IMR-90 (cell line): ENCODE results near the gene PIEZO1. TPM values are rescaled to one million over a fixed set of nuclear protein-coding genes. Genes with fewer than 3 reads are reported as not detected.

Source experiments
- ATAC-seq: fragments of 200-7000 bp; cut with Tn5 transposase; 2 replicates; pipeline ENCODE4 v1.9.1; 2020; ENCODE audit warnings: low read depth, mild to moderate bottlenecking, moderate library complexity
- BruUV-seq: library from RNA; stranded (reverse); fragments of 400-500 nt; replicated peaks from 2 replicates; lab custom pipeline; 2021; lab: Mats Ljungman, UMichigan
- CTCF ChIA-PET: fragments of 300-600 bp; formaldehyde crosslinking; extraction: SDS; loops from one replicate; lab custom pipeline; 2021; ENCODE audit warnings: antibody characterized with exemption; lab: Yijun Ruan, JAX
- POLR2A ChIA-PET: fragments of 300-600 bp; sonication (Branson Sonifier 250); formaldehyde crosslinking; loops from one replicate; lab custom pipeline; 2022; ENCODE audit warnings: antibody characterized with exemption; ENCODE audit not compliant: unreplicated experiment; lab: Charles Lee
- DNase-seq: peaks from one replicate; pipeline ENCODE4 v3.0.0; 2013
- H2AFZ ChIP-seq: replicated peaks from 2 replicates; pipeline ENCODE3; 2013; ENCODE audit warnings: low read length, mild to moderate bottlenecking; ENCODE audit not compliant: poor library complexity
- H2AK5ac ChIP-seq: 2 replicates; pipeline ENCODE4 v1.6.1; 2013; ENCODE audit warnings: low read depth, low read length, inconsistent platforms
- H2AK9ac ChIP-seq: replicated peaks from 2 replicates; pipeline ENCODE3; 2013; ENCODE audit warnings: mild to moderate bottlenecking, low read depth, low read length, moderate library complexity; ENCODE audit not compliant: poor library complexity
- H2BK120ac ChIP-seq: 2 replicates; pipeline ENCODE4 v1.6.1; 2013; ENCODE audit warnings: low read depth, low read length, inconsistent platforms
- H2BK15ac ChIP-seq: 3 replicates; pipeline ENCODE4 v1.6.1; 2013; ENCODE audit warnings: low read depth, low read length, inconsistent platforms
- H2BK20ac ChIP-seq: 2 replicates; pipeline ENCODE4 v1.6.1; 2013; ENCODE audit warnings: low read depth, mild to moderate bottlenecking, inconsistent platforms, low read length, moderate library complexity
- H2BK5ac ChIP-seq: 2 replicates; pipeline ENCODE4 v1.6.1; 2013; ENCODE audit warnings: mild to moderate bottlenecking, low read depth, low read length, inconsistent platforms; ENCODE audit not compliant: poor library complexity, severe bottlenecking
- H3K14ac ChIP-seq: replicated peaks from 2 replicates; pipeline ENCODE4 v1.6.1; 2013; ENCODE audit warnings: low read depth, low read length, inconsistent platforms
- H3K18ac ChIP-seq: 2 replicates; pipeline ENCODE4 v1.6.1; 2013; ENCODE audit warnings: low read depth, low read length, control low read depth
- H3K23ac ChIP-seq: 2 replicates; pipeline ENCODE4 v1.6.1; 2013; ENCODE audit warnings: low read depth, low read length, inconsistent platforms
- H3K27ac ChIP-seq: 2 replicates; pipeline ENCODE4 v1.5.1; 2013; ENCODE audit warnings: mild to moderate bottlenecking, control low read depth, low read length; ENCODE audit not compliant: insufficient read depth
- H3K27me3 ChIP-seq: 2 replicates; pipeline ENCODE4 v1.6.1; 2013; ENCODE audit warnings: low read length; ENCODE audit not compliant: control insufficient read depth, insufficient read depth
- H3K36me3 ChIP-seq: 2 replicates; pipeline ENCODE4 v1.6.1; 2013; ENCODE audit warnings: low read length, mixed read lengths; ENCODE audit not compliant: control insufficient read depth, insufficient read depth
- H3K4ac ChIP-seq: 2 replicates; pipeline ENCODE4 v1.6.1; 2013; ENCODE audit warnings: low read depth, low read length, inconsistent platforms
- H3K4me1 ChIP-seq: 2 replicates; pipeline ENCODE4 v1.6.1; 2013; ENCODE audit warnings: low read length, mixed read lengths; ENCODE audit not compliant: control insufficient read depth, insufficient read depth
- H3K4me2 ChIP-seq: 2 replicates; pipeline ENCODE4 v1.6.1; 2013; ENCODE audit warnings: low read depth, mild to moderate bottlenecking, control low read depth, low read length, moderate library complexity
- H3K4me3 ChIP-seq: 2 replicates; pipeline ENCODE4 v1.5.1; 2013; ENCODE audit warnings: low read depth, mild to moderate bottlenecking, control low read depth, low read length, moderate library complexity; ENCODE audit not compliant: insufficient read depth
- H3K56ac ChIP-seq: 2 replicates; pipeline ENCODE4 v1.6.1; 2013; ENCODE audit warnings: low read length, inconsistent platforms; ENCODE audit not compliant: insufficient read depth; ENCODE audit errors: extremely low read depth
- H3K79me1 ChIP-seq, 2 experiments: 2 replicates each; pipeline ENCODE4 v1.6.1; 2013; ENCODE audit warnings: low read length in 2 of 2, inconsistent platforms in 1 of 2, low read depth in 1 of 2
- H3K9ac ChIP-seq: 2 replicates; pipeline ENCODE4 v1.6.1; 2013; ENCODE audit warnings: low read depth, low read length, control low read depth
- H3K9me1 ChIP-seq: 2 replicates; pipeline ENCODE4 v1.6.1; 2013; ENCODE audit warnings: low read length, inconsistent platforms; ENCODE audit not compliant: insufficient read depth
- H3K9me3 ChIP-seq: 2 replicates; pipeline ENCODE4 v1.6.1; 2013; ENCODE audit warnings: low read length; ENCODE audit not compliant: control insufficient read depth, insufficient read depth
- H4K20me1 ChIP-seq: 2 replicates; pipeline ENCODE4 v1.6.1; 2013; ENCODE audit warnings: low read length, inconsistent platforms; ENCODE audit not compliant: insufficient read depth
- H4K5ac ChIP-seq: 2 replicates; pipeline ENCODE4 v1.6.1; 2013; ENCODE audit warnings: mild to moderate bottlenecking, low read depth, low read length, control low read depth
- H4K8ac ChIP-seq, 2 experiments: 2 replicates each; pipeline ENCODE4 v1.6.1; 2013; ENCODE audit warnings: low read depth in 2 of 2, low read length in 2 of 2, control low read depth in 1 of 2, inconsistent platforms in 1 of 2
- H4K91ac ChIP-seq: 2 replicates; pipeline ENCODE4 v1.6.1; 2013; ENCODE audit warnings: low read depth, low read length, inconsistent platforms; ENCODE audit not compliant: insufficient read depth
- BHLHE40 ChIP-seq: fragments of 150-350 bp; IDR thresholded peaks from 2 replicates; pipeline ENCODE4 v1.6.1; 2016; ENCODE audit warnings: mild to moderate bottlenecking, low read depth, low read length
- CEBPB ChIP-seq: IDR thresholded peaks from 2 replicates; pipeline ENCODE4 v1.6.1; 2012; ENCODE audit warnings: low read depth, low read length, improper control_type of control experiment
- CTCF ChIP-seq: conservative IDR thresholded peaks from 2 replicates; pipeline ENCODE4 v1.5.1; 2012; ENCODE audit warnings: mild to moderate bottlenecking, low read depth, low read length, improper control_type of control experiment
- ELK1 ChIP-seq: fragments of 150-350 bp; IDR thresholded peaks from 2 replicates; pipeline ENCODE4 v1.6.1; 2016; ENCODE audit warnings: low read depth, mild to moderate bottlenecking, low read length, moderate library complexity, borderline replicate concordance
- MAFK ChIP-seq: IDR thresholded peaks from 2 replicates; pipeline ENCODE4 v1.6.1; 2012; ENCODE audit warnings: low read depth, low read length, improper control_type of control experiment
- MAZ ChIP-seq: IDR thresholded peaks from 2 replicates; pipeline ENCODE4 v1.6.1; 2012; ENCODE audit warnings: low read depth, mild to moderate bottlenecking, low read length, improper control_type of control experiment, moderate library complexity, borderline replicate concordance
- NFE2L2 ChIP-seq: fragments of 150-350 bp; IDR thresholded peaks from 2 replicates; pipeline ENCODE4 v1.6.1; 2016; ENCODE audit warnings: low read depth, mild to moderate bottlenecking, low read length
- RAD21 ChIP-seq: IDR thresholded peaks from 2 replicates; pipeline ENCODE4 v1.6.1; 2012; ENCODE audit warnings: low read length, improper control_type of control experiment
- RCOR1 ChIP-seq: IDR thresholded peaks from 2 replicates; pipeline ENCODE4 v1.6.1; 2012; ENCODE audit warnings: mild to moderate bottlenecking, low read length, improper control_type of control experiment; ENCODE audit not compliant: insufficient replicate concordance
- SMC3 ChIP-seq: fragments of 150-350 bp; IDR thresholded peaks from 2 replicates; pipeline ENCODE4 v1.6.1; 2016; ENCODE audit warnings: low read depth, mild to moderate bottlenecking, antibody characterized with exemption, low read length, moderate library complexity
- USF2 ChIP-seq: fragments of 150-350 bp; IDR thresholded peaks from 2 replicates; pipeline ENCODE4 v1.6.1; 2017; ENCODE audit warnings: mild to moderate bottlenecking, antibody characterized with exemption, low read length, low read depth
- WGBS, 2 experiments: methylation state at CpG; one replicate each; pipeline versions ENCODE4 v1.1.5 to v1.1.7; 2013; ENCODE audit warnings: missing lambda C conversion rate in 2 of 2; ENCODE audit not compliant: insufficient read length in 1 of 2; ENCODE audit errors: extremely low coverage in 2 of 2; 5-methylcytosine and 5-hydroxymethylcytosine counted together
- dilution Hi-C: fragments of 300-500 bp; cut with HindIII; formaldehyde crosslinking; loops from one replicate; pipeline ENCODE4 v1.14.3; 2018; ENCODE audit warnings: low sequenced_read_pairs; ENCODE audit not compliant: unreplicated experiment
- in situ Hi-C: fragments of 300-500 bp; cut with MboI; formaldehyde crosslinking; loops from 3 replicates; pipeline ENCODE4 v1.14.3; 2019; ENCODE audit warnings: low sequenced_read_pairs, inconsistent platforms, mixed read lengths
- intact Hi-C: fragments of 100-400 bp; cut with micrococcal nuclease; formaldehyde crosslinking; loops from 2 replicates; pipeline ENCODE4 v1.10.0; 2022
- polyA plus RNA-seq, 3 experiments: library from polyadenylated mRNA; depleted of rRNA; stranded (reverse); fragments of >200 nt; gene quantifications; 2 replicates each; pipeline ENCODE4 v1.2.3, GENCODE V29; 2012; ENCODE audit warnings: low replicate concordance in 1 of 3
- total RNA-seq: library from RNA; depleted of rRNA; stranded (reverse); fragments of >200 nt; gene quantifications from 2 replicates; pipeline ENCODE4 v1.2.3, GENCODE V29; 2012

Gene PIEZO1
- total and polyA plus RNA-seq, 2 of the 4 experiments (the other 2 are of a cell fraction): 36.2 to 372 TPM

GRCh38 chr16:88732961-88733294 lies 52.1 kb downstream of the PIEZO1 start:
- H3K36me3 ChIP-seq: peaks cover 64% of the 10 kb centered on the region
- no peak overlapping the region for H4K91ac ChIP-seq
- no peak overlapping the region for H3K56ac ChIP-seq
- H2BK15ac ChIP-seq: no peak overlapping the region
- DNase-seq (no peak), ATAC-seq (no peak)
- no peaks in the 10 kb centered on the region for H3K27me3 ChIP-seq
- H2AK9ac ChIP-seq: no peak overlapping the region
- H3K27ac ChIP-seq: no peak overlapping the region
- no peak overlapping the region for H3K9ac ChIP-seq
- TF ChIP-seq SMC3: no peak
- no peak for TF ChIP-seq RCOR1
- no peak for TF ChIP-seq NFE2L2
- no peak for TF ChIP-seq CEBPB
- no peak for TF ChIP-seq RAD21
- no peak for TF ChIP-seq MAFK
- no peak for TF ChIP-seq ELK1
- no peak for TF ChIP-seq MAZ
- no peak for TF ChIP-seq USF2
- TF ChIP-seq CTCF: no peak
- TF ChIP-seq BHLHE40: no peak
- no peak overlapping the region for H3K4me2 ChIP-seq
- no peak overlapping the region for H2AK5ac ChIP-seq
- no peak overlapping the region for H2BK120ac ChIP-seq
- POLR2A ChIA-PET: no interaction called here
- no peak overlapping the region for H4K8ac ChIP-seq
- peaks cover 52% of the 10 kb centered on the region for H4K20me1 ChIP-seq
- H3K4ac ChIP-seq: no peak overlapping the region
- WGBS, 2 experiments: 98% methylated on average over 7 of the region's 13 CpGs; no CpG with 5 or more reads in 1 of the 2 experiments
- BruUV-seq: no TSS peak
- H3K9me1 ChIP-seq: no peaks in the 10 kb centered on the region; the same call in 1 of the 2 replicates
- H3K4me1 ChIP-seq: no peaks in the 10 kb centered on the region
- CTCF ChIA-PET: no interaction called here
- intact Hi-C loops: no loop called here
- H3K4me3 ChIP-seq: no peak overlapping the region
- no peak overlapping the region for H2AFZ ChIP-seq
- no peak overlapping the region for H2BK20ac ChIP-seq
- in situ Hi-C loops: no loop called here
- H3K18ac ChIP-seq: no peak overlapping the region
- no peaks in the 10 kb centered on the region for H3K9me3 ChIP-seq
- H2BK5ac ChIP-seq: no peak overlapping the region
- dilution Hi-C loops: no loop called here
- H4K5ac ChIP-seq: no peak overlapping the region
- no peak overlapping the region for H3K23ac ChIP-seq
- no peak overlapping the region for H3K14ac ChIP-seq
- H3K79me1 ChIP-seq: peaks cover 0 to 50% of the 10 kb centered on the region in 2 experiments; a peak in 3 of 4 replicates
